ENCODE measurements around the gene TMEM270. TPM values are rescaled to one million over a fixed set of nuclear protein-coding genes. Genes with fewer than 3 reads are reported as not detected.

Gene TMEM270
- total and polyA plus RNA-seq, 2 donors (not counting 1 experiment from before 2014, with no cell fraction given) = not detected

DNA sequence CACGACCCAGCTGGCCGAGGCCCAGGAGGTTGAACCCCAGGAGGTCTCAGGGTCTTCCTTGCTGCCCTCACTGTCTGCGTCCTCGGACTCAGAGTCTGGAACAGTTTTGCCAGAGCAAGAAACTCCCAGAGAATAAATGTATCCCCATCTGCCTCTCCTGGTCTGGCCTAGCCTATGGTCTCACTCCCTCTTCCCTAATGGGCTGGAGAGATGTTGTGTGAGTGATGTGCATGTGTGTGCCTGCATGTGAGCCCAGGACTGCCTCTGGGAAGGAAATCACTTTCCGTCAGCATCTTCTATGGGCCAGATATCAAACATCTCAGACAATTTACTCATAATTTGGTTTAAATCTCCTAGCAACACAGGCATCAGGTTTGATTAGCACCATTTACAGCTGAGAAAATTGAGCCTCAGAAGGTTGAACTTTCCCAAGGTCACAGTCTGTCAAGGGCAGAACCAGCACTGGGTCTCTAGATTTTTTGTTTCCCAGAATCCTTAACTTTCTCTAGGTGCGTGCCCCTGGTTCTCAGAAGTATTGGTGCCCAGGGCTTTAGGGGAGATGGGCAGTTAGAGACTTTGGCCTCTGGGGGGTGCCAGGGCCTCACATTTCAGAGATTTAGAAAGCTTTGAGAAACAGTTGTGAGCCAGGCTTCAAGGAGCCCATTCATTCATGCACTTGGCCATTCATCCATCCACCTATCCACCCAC lies 4.9 kb downstream of the TMEM270 start:
- H3K9ac ChIP-seq (ENCODE audit: low read length) = no peak overlapping the region
- TF ChIP-seq, protein P1, sequence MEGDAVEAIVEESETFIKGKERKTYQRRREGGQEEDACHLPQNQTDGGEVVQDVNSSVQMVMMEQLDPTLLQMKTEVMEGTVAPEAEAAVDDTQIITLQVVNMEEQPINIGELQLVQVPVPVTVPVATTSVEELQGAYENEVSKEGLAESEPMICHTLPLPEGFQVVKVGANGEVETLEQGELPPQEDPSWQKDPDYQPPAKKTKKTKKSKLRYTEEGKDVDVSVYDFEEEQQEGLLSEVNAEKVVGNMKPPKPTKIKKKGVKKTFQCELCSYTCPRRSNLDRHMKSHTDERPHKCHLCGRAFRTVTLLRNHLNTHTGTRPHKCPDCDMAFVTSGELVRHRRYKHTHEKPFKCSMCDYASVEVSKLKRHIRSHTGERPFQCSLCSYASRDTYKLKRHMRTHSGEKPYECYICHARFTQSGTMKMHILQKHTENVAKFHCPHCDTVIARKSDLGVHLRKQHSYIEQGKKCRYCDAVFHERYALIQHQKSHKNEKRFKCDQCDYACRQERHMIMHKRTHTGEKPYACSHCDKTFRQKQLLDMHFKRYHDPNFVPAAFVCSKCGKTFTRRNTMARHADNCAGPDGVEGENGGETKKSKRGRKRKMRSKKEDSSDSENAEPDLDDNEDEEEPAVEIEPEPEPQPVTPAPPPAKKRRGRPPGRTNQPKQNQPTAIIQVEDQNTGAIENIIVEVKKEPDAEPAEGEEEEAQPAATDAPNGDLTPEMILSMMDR (IDR thresholded peaks at IDR 0.05) = peak; percentile 29
- no peak for TF ChIP-seq EZH2 (IDR thresholded peaks at IDR 0.05; ENCODE audit: borderline replicate concordance, insufficient read depth, low read depth, low read length, poor library complexity, severe bottlenecking)
- CTCF ChIA-PET = interaction anchor here (1.4 kb wide), 1 partner anchor 161 kb away, joined by 11 read pairs; no protein-coding TSS in a partner anchor
- H3K4me2 ChIP-seq (replicated peaks; ENCODE audit: low read depth, low read length, poor library complexity, severe bottlenecking) = no peak overlapping the region
- no peak overlapping the region for H3K4me3 Mint-ChIP-seq
- POLR2A ChIA-PET = no interaction called here
- DNase-seq = peak; percentile 34
- 84% methylated on average over 3 of the region's 6 CpGs for WGBS (ENCODE audit: insufficient coverage)
- no peaks in the 10 kb centered on the region for H3K27me3 Mint-ChIP-seq
- intact Hi-C loops (cut with micrococcal nuclease) = loop anchor here (2.0 kb wide), 1 partner anchor 161 kb away; no protein-coding TSS in a partner anchor
- no peaks in the 10 kb centered on the region for H4K20me1 ChIP-seq (ENCODE audit: control insufficient read depth, insufficient read depth, low read length, poor library complexity, severe bottlenecking)
- H3K4me1 ChIP-seq (ENCODE audit: control insufficient read depth in 2 of 2, insufficient read depth in 2 of 2, low read length in 2 of 2) = no peaks in the 10 kb centered on the region
- no peak overlapping the region for H3K27ac ChIP-seq (ENCODE audit: low read length in 2 of 2)
- H2AFZ ChIP-seq (ENCODE audit: insufficient read depth, low read depth, low read length, poor library complexity, severe bottlenecking) = no peak overlapping the region
- H3K36me3 ChIP-seq (replicated peaks in 1 of 2; ENCODE audit: control extremely low read depth in 1 of 2, control insufficient read depth in 1 of 2, extremely low read depth in 1 of 2, insufficient read depth in 2 of 2, low read length in 1 of 2) = no peaks in the 10 kb centered on the region
- H3K27me3 ChIP-seq (replicated peaks in 1 of 4; ENCODE audit: control extremely low read depth in 1 of 4, control insufficient read depth in 3 of 4, insufficient read depth in 4 of 4, low read length in 3 of 4) = no peaks in the 10 kb centered on the region
- H3K79me2 ChIP-seq (ENCODE audit: control insufficient read depth, insufficient read depth, low read length) = no peaks in the 10 kb centered on the region
- no peak overlapping the region for H3K27ac Mint-ChIP-seq
- no peaks in the 10 kb centered on the region for H3K4me1 Mint-ChIP-seq
- no peaks in the 10 kb centered on the region for H3K9me3 ChIP-seq (ENCODE audit: control extremely low read depth in 1 of 3, control insufficient read depth in 2 of 3, insufficient read depth in 1 of 3, low read length in 2 of 3)
- H3K9me3 Mint-ChIP-seq (ENCODE audit: insufficient read depth) = no peaks in the 10 kb centered on the region
- ATAC-seq (ENCODE audit: low read depth) = no peak
- H3K4me3 ChIP-seq (ENCODE audit: control extremely low read depth in 1 of 5, extremely low read depth in 1 of 5, insufficient read depth in 1 of 5, low read depth in 2 of 5, low read length in 4 of 5) = no peak overlapping the region

DNA sequence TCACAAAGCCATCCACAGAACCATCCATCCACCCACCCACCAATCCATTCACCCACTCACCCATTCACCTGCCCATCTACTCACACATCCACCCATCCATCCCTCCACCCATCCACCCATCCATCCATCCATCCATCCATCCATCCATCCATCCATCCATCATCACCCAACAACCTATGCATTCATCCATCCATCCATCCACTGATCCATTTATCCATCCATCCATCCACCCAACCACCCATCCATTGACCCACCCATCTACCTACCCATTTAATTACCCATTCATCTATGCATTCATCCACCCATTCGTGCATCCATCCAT lies 5.4 kb downstream of the TMEM270 start:
- Histone ChIP-seq H3K9me3 (ENCODE audit: control extremely low read depth in 1 of 3, control insufficient read depth in 2 of 3, insufficient read depth in 1 of 3, low read length in 2 of 3) (no peaks in the 10 kb centered on the region), H3K4me1 (ENCODE audit: control insufficient read depth in 2 of 2, insufficient read depth in 2 of 2, low read length in 2 of 2) (no peaks in the 10 kb centered on the region), H4K20me1 (ENCODE audit: control insufficient read depth, insufficient read depth, low read length, poor library complexity, severe bottlenecking) (no peaks in the 10 kb centered on the region), H3K9ac (ENCODE audit: low read length) (no peak overlapping the region), H3K79me2 (ENCODE audit: control insufficient read depth, insufficient read depth, low read length) (no peaks in the 10 kb centered on the region), H3K4me3 (ENCODE audit: control extremely low read depth in 1 of 5, extremely low read depth in 1 of 5, insufficient read depth in 1 of 5, low read depth in 2 of 5, low read length in 4 of 5) (no peak overlapping the region), H2AFZ (ENCODE audit: insufficient read depth, low read depth, low read length, poor library complexity, severe bottlenecking) (no peak overlapping the region), H3K4me2 (replicated peaks; ENCODE audit: low read depth, low read length, poor library complexity, severe bottlenecking) (no peak overlapping the region), H3K36me3 (replicated peaks in 1 of 2; ENCODE audit: control extremely low read depth in 1 of 2, control insufficient read depth in 1 of 2, extremely low read depth in 1 of 2, insufficient read depth in 2 of 2, low read length in 1 of 2) (no peaks in the 10 kb centered on the region), H3K27ac (ENCODE audit: low read length in 2 of 2) (no peak overlapping the region), H3K27me3 (replicated peaks in 1 of 4; ENCODE audit: control extremely low read depth in 1 of 4, control insufficient read depth in 3 of 4, insufficient read depth in 4 of 4, low read length in 3 of 4) (no peaks in the 10 kb centered on the region)
- ChIA-PET CTCF (interaction anchor here (1.4 kb wide), 1 partner anchor 161 kb away, joined by 11 read pairs; no protein-coding TSS in a partner anchor), POLR2A (no interaction called here)
- H3K9me3 Mint-ChIP-seq (ENCODE audit: insufficient read depth) = no peaks in the 10 kb centered on the region
- DNase-seq = no peak
- H3K4me3 Mint-ChIP-seq = no peak overlapping the region
- WGBS (ENCODE audit: insufficient coverage) = 79% methylated on average over 1 of the region's 1 CpG
- H3K27ac Mint-ChIP-seq = no peak overlapping the region
- no peaks in the 10 kb centered on the region for H3K27me3 Mint-ChIP-seq
- intact Hi-C loops (cut with micrococcal nuclease) = loop anchor here (2.0 kb wide), 1 partner anchor 160 kb away; no protein-coding TSS in a partner anchor
- ATAC-seq (ENCODE audit: low read depth) = no peak
- no peaks in the 10 kb centered on the region for H3K4me1 Mint-ChIP-seq
- TF ChIP-seq, protein P1 (IDR thresholded peaks at IDR 0.05) = no peak
- no peak for TF ChIP-seq EZH2 (IDR thresholded peaks at IDR 0.05; ENCODE audit: borderline replicate concordance, insufficient read depth, low read depth, low read length, poor library complexity, severe bottlenecking)

Measured in B cell (primary cell).